GM18951 (cell line): ENCODE measurements around the gene FAM98C.
A peak's percentile ranks its signal among the peaks of the same experiment; 100 is the strongest.

Experiments used
- POLR2A ChIP-seq: IDR thresholded peaks from 4 replicates; pipeline ENCODE4 v1.6.1; 2011; ENCODE audit warnings: mild to moderate bottlenecking; ENCODE audit not compliant: insufficient read length, insufficient read depth; ENCODE audit errors: extremely low read depth
- in situ Hi-C: fragments of 300-500 bp; cut with MboI; formaldehyde crosslinking; loops from one replicate; pipeline ENCODE4 v1.12.0; 2022; ENCODE audit warnings: low sequenced_read_pairs, mixed read lengths, inconsistent platforms; ENCODE audit not compliant: unreplicated experiment

FAM98C gene

DNA sequence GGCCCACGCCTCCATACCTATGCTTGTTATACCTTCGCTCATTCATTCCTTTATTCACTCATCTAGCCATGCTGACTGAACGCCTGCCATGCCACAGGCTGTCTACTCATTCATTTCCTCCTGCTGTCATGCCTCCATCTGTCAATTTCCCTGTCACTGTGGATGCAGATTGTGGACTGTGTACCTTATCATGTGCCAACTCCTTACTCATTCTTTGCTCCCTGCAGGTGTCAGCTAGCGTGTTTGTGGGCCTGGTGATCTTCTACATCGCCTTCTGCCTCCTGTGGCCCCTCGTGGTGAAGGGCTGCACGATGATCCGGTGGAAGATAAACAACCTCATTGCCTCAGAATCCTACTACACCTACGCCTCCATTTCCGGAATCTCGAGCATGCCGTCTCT lies 32.6 kb upstream of the FAM98C start:
- in situ Hi-C loops: no loop called here
- TF ChIP-seq POLR2A: no peak

- in situ Hi-C loops: no loop called here
Measured at GRCh38 chr19:38371081-38371480, 31.8 kb upstream of the FAM98C start.

GRCh38 chr19:38373907-38374331 lies 29.0 kb upstream of the FAM98C start:
- in situ Hi-C loops: no loop called here
- no peak for TF ChIP-seq POLR2A

More at GRCh38 chr19:38371081-38371480, 31.8 kb upstream of the FAM98C start:
- TF ChIP-seq POLR2A: no peak

DNA sequence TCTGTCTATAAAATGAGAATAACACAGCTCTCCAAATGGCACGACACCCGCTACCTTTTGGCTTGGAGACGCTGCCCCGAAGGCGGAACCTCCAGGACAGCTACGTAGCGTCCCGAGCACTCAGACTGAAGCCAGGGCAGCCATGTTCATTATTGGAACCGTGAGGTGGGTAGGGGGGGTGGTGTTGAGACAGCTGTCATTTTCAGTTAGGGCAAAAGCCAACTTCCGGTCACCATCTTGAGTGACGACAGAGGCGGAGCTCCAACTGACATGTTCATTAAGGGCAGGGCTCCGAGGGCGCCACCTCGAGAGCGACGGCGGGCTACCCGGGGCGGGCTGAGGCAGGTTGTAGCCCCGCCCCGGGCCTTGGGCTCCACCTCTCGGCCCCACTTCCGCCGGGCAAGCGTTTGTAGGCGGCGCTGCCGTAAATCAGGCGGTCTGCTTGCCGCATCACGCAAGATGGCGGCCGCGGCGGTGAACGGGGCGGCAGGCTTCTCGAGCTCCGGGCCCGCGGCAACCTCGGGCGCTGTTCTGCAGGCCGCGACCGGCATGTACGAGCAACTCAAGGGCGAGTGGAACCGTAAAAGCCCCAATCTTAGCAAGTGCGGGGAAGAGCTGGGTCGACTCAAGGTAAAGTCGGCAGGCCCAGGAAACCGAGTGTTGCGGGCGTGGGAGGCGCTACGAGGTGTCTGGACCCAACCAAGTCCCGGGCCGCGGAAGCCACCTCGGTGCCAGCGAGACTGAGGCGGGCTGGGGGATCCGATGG lies 28.4 kb upstream of the FAM98C start, which contains the start of gene PSMD8:
PSMD8 (plus strand) TSS at position 240 of the 766 bp plus-strand sequence; CDS start at position 271, 31 bp downstream.
- in situ Hi-C loops: no loop called here
- peak; percentile 99 for TF ChIP-seq POLR2A

GRCh38 chr19:38375098-38375493 lies 27.8 kb upstream of the FAM98C start:
- in situ Hi-C loops: no loop called here
- no peak for TF ChIP-seq POLR2A

DNA sequence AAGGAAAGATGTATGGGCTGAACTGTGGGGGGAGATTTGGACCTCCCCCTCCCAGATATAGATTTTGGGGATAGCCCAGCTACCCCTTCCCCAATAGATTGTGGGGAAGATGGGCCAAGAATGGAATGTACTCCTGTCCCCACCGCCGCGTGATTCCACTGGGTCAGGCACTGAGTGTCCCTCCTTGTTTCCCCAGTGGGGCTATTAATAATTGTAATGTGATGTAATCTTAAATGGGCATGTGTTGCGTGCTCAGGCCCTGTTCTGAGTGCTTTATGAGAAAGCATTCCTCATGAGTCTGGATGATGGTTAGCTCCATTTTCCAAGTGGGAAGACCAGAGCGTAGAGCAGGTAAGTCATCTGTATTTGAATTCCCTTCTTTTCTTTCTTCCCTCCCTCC lies 27.1 kb upstream of the FAM98C start:
- TF ChIP-seq POLR2A: no peak
- in situ Hi-C loops: no loop called here

DNA sequence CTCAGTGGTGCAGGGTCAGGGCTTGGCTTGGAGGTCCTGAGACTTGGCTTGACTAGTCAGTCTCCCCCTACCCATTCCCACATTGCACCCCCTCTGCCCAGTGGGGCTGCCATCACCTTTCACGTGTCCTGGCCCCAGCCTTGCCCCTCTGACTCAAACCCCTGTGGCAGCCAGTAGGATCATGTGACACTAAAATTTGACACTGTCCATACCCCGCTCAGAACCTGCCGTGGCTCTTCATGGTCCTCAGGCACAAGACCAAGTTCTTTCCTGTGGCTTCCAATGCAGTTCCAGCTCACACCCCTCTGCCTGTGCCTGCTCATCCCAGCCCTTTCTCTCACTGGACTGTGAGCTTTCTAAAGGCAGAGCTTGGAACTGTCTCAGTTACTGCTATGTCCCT lies 26.3 kb upstream of the FAM98C start:
- in situ Hi-C loops: no loop called here
- TF ChIP-seq POLR2A: no peak

DNA sequence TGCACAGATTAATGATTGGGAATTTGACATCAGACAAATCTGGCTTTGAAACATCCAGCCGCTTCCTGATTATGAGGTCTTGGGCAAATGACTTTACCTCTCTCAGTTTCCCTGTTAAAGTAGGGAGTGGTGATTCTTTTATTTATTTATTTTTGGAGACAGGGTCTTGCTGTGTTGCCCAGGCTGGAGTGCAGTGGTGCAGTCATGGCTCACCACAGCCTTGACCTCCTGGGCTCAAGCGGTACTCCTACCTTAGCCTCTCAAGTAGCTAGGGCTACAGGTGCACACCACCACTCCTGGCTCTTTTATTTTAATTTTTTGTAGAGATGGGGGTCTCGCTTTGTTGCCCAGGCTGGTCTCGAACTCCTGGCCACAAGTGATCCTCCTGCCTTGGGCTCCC lies 25.8 kb upstream of the FAM98C start:
- TF ChIP-seq POLR2A: no peak
- in situ Hi-C loops: no loop called here

- in situ Hi-C loops: no loop called here
Measured at GRCh38 chr19:38378866-38379265, 24.0 kb upstream of the FAM98C start.

DNA sequence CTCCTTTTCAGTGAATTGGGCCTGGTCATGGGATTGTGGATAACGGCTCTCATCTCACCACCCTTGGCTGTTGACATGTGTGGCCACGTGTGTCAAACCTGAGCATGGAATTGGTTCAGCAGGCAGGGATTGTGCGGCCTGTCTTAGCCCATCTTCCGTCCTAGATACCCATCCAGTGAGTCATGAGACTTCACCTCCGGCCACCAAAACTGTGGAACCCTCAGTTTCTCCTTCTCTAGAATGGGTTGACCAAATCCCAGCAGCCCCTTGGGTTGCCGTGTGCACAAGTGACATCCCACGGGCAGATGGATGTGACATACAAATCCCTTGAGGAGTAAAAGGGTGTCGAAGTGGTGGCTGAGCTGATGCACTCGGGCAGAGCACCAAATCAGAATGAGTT lies 21.8 kb upstream of the FAM98C start:
- TF ChIP-seq POLR2A: no peak
- in situ Hi-C loops: no loop called here

More at GRCh38 chr19:38378866-38379265, 24.0 kb upstream of the FAM98C start:
- no peak for TF ChIP-seq POLR2A

DNA sequence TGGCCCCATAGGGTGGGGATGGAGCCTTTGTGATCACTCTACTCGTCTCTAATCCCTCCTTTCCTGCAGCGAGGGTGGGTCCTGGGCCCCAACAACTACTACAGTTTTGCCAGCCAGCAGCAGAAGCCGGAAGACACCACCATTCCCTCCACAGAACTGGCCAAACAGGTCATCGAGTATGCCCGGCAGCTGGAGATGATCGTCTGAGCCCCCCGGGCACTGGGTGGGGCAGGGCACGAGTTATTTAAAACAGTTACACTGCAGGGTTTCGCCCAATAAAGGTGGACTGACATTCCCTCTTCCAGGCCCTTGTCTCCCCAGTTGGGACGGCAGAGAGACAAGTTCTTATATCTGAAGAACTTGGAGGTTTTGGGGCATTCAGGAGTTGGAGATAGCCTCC lies 19.7 kb upstream of the FAM98C start:
- in situ Hi-C loops: no loop called here
- TF ChIP-seq POLR2A: no peak

GRCh38 chr19:38383743-38384142 lies 19.1 kb upstream of the FAM98C start:
- in situ Hi-C loops: no loop called here
- TF ChIP-seq POLR2A: no peak

DNA sequence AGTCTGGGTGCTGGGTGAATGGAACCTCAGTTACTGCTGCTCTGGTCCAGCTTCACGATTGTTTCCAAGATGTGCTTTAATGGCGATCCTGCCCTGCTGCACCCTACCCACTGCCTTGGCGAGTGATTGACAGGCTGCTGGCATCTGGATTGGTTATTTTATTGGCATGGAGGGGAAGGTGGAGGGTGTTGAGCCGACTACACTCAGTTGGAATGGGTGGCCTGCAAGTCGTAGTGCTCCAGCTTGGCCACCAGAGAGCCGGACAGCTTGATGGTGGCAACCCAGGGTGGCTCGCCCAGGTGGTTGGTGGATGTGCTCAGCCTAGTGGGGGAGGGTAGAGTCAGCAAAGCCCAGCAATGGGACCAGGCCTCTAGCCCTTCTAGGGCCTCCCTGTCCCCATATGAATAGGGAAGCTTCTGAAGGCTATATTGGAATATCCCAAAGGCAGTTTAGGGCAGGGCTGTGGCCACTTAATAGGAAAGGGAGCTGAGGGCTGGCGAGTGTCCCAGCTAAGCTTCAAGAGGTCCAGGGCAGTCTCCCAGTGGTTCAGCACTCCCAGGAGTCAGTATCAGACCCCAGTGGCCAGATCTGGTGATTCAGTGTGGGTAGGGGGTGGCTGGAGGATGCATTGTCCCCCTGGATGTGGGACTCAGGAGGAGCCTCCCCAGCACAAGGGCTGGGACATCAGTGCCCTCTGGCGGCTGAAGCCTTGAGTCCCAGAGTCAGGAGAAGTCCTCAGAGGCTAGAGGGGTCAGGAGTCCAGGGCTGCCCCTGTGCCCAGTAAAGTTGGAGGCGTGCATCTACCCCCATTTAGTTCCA lies 18.5 kb upstream of the FAM98C start:
- peak; percentile 2 for TF ChIP-seq POLR2A

More for the DNA sequence above, 18.5 kb upstream of the FAM98C start:
- in situ Hi-C loops: no loop called here
